Spinal cord (tissue), 10 donors: ENCODE measurements around the gene FGD6. TPM values are rescaled to one million over a fixed set of nuclear protein-coding genes. Genes with fewer than 3 reads are reported as not detected.
"Not testable (repeated sequence)": the region's sequence is repeated elsewhere in the genome, so short reads cannot be mapped to it uniquely, and the experiment has no call there.

Source experiments
- DNase-seq, 6 donors: peaks; one replicate each; pipeline versions ENCODE4 v3.0.0 to v3.0.0-alpha.2; 2013 to 2015; ENCODE audit warnings: low spot score in 6 of 6, low read depth in 4 of 6
- H3K27ac ChIP-seq: one replicate; pipeline ENCODE4 v1.5.1; 2013; ENCODE audit warnings: low read depth, low read length, control low read depth
- H3K27me3 ChIP-seq: one replicate; pipeline ENCODE4 v1.6.1; 2013; ENCODE audit warnings: low read length; ENCODE audit not compliant: control insufficient read depth, insufficient read depth
- H3K36me3 ChIP-seq: one replicate; pipeline ENCODE4 v1.6.1; 2013; ENCODE audit warnings: low read length; ENCODE audit not compliant: control insufficient read depth, insufficient read depth
- H3K4me1 ChIP-seq: one replicate; pipeline ENCODE4 v1.6.1; 2013; ENCODE audit warnings: low read length; ENCODE audit not compliant: control insufficient read depth, insufficient read depth
- H3K4me3 ChIP-seq: one replicate; pipeline ENCODE4 v1.5.1; 2013; ENCODE audit warnings: low read depth, low read length, control low read depth
- H3K9me3 ChIP-seq: one replicate; pipeline ENCODE4 v1.6.1; 2013; ENCODE audit warnings: low read length; ENCODE audit not compliant: control insufficient read depth, insufficient read depth
- WGBS: methylation state at CpG from one replicate; pipeline ENCODE4 v1.1.5; 2013; ENCODE audit warnings: missing lambda C conversion rate; ENCODE audit not compliant: insufficient coverage; 5-methylcytosine and 5-hydroxymethylcytosine counted together
- polyA plus RNA-seq, 2 donors: library from polyadenylated mRNA; unstranded; fragments of 120-200 nt; gene quantifications; one replicate each; pipeline ENCODE4 v1.2.1, GENCODE V29; 2013; ENCODE audit not compliant: insufficient read length in 2 of 2
- total RNA-seq, 2 donors: library from RNA; depleted of rRNA in 1 of 2; stranded (reverse); fragments of 120-200 nt in 1 of 2; fragments of >200 nt in 1 of 2; gene quantifications; one replicate each; pipeline versions ENCODE4 v1.2.3 to v1.2.4, GENCODE V29; 2013 to 2014
- donor health status: healthy.

Gene FGD6
- total and polyA plus RNA-seq, 4 donors: 6.1 to 42.9 (median 15.2) TPM

DNA sequence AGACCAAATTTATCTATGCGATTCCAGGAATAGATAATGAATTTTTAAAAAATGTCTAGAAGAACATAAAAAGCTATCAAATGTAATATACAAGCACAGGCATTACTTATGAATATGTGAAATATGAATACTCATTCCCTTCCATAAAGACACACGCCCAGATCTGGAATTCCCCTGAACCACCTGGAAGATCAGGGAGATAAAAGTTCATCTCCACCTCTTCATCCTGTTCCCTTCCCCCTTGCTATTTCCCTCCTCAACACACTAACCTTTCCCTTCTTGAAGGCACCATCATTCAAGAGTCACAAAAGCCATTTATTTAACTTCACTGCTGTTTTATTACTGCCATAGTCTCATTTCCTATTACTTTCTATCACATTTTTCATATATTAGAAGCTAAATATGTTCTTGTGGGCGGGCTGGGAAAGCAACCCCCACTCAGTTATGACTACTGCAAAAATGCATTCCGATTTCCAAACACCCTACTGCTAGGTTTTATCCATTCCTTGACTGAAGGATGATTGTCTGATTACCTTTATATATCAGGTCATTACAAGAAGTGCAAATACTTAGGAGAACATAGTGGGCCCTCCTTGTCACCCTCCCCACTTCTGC lies 16.1 kb downstream of the FGD6 start:
- H3K4me1 ChIP-seq: peaks cover 4% of the 10 kb centered on the region
- no peak overlapping the region for H3K27ac ChIP-seq

DNA sequence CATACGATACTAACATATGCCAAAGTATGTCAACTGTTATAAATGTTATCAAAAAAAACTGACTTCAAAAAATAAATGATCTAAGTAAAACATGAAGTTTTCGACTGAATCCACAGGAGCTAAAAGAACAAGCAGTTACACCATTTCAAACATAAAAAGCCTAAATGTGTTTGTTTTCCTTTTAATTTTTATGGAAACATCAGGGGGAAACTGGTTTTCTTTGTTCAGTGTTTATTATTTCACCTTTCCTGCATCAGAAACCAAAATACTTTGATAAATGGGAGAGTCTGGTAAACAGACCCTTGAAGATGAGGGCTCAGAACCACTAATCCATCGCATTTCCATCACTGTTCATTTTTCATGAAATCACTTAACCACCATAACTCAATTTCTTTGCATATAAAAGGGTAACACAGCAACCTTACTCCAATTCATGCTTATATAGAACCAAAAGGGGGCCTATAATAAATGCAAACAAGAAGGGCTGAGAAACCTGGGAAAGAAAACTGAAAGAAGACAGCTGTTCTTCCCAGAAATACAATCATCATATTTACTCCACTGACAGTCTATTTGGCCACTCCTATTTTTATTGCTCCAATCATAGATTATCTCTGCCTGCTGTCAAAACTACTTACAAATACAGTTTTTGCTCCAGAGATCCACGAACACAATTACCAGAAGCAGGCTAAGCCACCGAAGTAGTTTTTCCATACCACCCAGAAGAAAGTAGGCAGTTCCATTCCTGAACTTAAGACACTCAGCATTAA lies 17.0 kb downstream of the FGD6 start:
- WGBS: 58% methylated on average over 2 of the region's 5 CpGs
- Histone ChIP-seq H3K9me3 (no peaks in the 10 kb centered on the region), H3K4me3 (no peak overlapping the region), H3K27me3 (no peaks in the 10 kb centered on the region), H3K27ac (peak overlapping the region; percentile 43), H3K4me1 (peaks cover 4% of the 10 kb centered on the region), H3K36me3 (no peaks in the 10 kb centered on the region)
- DNase-seq: no peak

More for the DNA sequence above, 16.1 kb downstream of the FGD6 start:
- 88% methylated on average over 1 of the region's 4 CpGs for WGBS
- Histone ChIP-seq H3K36me3 (no peaks in the 10 kb centered on the region), H3K9me3 (no peaks in the 10 kb centered on the region), H3K27me3 (no peaks in the 10 kb centered on the region), H3K4me3 (no peak overlapping the region)
- peak in 1 of 6 donors; percentile 30 for DNase-seq

DNA sequence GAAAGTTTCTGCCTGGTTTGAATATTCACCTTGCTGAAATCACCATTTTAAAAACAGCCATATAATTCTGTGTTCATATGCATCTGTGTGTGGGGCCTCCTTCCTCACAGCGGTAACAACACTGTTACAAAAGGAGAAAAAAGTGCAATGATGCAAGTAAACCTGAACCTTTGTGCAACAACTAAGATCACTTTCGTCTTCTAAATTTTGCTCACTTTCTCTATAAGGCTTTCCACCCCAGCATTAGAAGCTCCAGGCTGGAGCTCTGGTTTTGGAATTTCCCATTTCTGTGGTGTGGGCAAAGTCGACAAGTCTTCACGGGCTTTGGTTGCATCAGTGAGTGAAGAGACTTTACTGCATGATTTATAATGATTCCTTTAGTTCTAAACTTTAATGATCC lies 18.4 kb downstream of the FGD6 start:
- no peaks in the 10 kb centered on the region for H3K27me3 ChIP-seq
- WGBS: no CpG with 5 or more reads among the region's 4 CpGs
- no peak overlapping the region for H3K27ac ChIP-seq
- no peaks in the 10 kb centered on the region for H3K36me3 ChIP-seq
- no peaks in the 10 kb centered on the region for H3K9me3 ChIP-seq
- no peak overlapping the region for H3K4me3 ChIP-seq
- no peaks in the 10 kb centered on the region for H3K4me1 ChIP-seq
- no peak for DNase-seq

DNA sequence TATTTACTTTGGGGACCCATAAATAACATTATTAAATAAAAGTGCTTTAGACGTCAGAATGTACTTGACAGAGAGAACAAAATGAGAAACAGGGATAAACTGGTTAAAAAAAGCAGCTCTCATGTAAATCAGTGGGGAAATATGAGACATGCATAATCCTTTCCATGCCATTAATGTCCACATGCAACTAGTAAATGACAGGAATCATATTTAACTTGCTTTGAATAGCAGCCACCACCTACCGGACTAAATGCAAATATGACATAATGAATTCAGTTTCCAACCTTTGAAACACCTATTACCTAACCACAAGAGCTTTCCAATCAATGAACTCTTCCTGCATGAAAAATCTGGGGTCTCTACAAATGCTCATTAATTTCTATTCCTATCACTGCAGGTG lies 19.6 kb downstream of the FGD6 start:
- Histone ChIP-seq H3K27me3 (no peaks in the 10 kb centered on the region), H3K9me3 (no peaks in the 10 kb centered on the region), H3K4me1 (no peaks in the 10 kb centered on the region), H3K36me3 (no peaks in the 10 kb centered on the region), H3K4me3 (no peak overlapping the region), H3K27ac (no peak overlapping the region)
- peak in 1 of 6 donors; percentile 41 for DNase-seq
- 91% methylated on average over 1 of the region's 2 CpGs for WGBS

DNA sequence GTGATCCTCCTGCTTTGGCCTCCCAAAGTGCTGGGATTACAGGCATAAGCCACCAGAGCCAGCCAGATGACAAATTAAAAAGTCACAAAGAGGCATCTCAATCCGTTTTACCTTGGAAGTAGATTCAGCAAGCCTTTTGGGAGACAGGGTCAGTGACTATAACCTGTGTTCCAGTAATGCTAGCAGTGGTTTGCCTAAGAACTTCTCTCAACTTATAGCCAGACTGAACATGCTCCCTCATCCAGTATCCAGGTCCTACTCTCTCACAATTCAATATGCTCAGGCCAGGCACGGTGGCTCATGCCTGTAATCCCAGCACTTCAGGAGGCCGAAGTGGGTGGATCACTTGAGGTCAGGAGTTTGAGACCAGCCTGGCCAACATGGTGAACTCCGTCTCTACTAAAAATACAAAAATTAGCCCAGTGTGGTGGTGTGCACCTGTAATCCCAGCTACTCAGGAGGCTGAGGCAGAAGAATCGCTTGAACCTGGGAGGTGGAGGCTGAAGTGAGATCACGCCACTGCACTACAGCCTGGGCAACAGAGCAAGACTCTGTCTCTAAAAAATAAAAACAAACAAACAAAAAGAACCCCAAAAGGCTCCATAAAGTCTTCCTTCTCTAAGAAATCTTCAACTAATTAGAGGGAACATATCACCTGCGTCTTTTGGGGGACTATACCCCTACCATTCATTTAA lies 20.2 kb downstream of the FGD6 start:
- H3K9me3 ChIP-seq, DNase-seq, H3K27ac ChIP-seq, H3K4me1 ChIP-seq, H3K27me3 ChIP-seq, H3K36me3 ChIP-seq, H3K4me3 ChIP-seq: not testable (repeated sequence)
- 100% methylated on average over 2 of the region's 7 CpGs for WGBS

DNA sequence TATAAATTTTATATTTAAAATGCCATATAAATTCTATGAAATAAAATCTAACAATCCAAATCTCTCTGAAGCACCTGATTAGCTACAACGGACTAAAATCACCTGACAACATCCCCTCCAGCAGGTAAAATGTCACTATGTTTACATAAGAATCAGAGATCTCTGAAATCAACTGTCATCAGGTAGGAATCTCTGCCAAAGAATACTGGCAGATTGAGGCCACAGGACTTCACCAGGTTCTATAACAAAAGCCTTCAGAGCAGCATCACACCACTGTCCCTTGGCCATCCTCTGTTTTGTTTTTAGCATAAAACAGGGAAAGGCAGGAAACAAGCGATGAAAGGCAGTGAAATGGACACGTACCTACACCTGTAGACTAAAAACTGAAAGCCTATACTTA lies 22.1 kb downstream of the FGD6 start:
- DNase-seq: no peak
- 83% methylated on average over 1 of the region's 3 CpGs for WGBS
- H3K27me3 ChIP-seq: no peaks in the 10 kb centered on the region

DNA sequence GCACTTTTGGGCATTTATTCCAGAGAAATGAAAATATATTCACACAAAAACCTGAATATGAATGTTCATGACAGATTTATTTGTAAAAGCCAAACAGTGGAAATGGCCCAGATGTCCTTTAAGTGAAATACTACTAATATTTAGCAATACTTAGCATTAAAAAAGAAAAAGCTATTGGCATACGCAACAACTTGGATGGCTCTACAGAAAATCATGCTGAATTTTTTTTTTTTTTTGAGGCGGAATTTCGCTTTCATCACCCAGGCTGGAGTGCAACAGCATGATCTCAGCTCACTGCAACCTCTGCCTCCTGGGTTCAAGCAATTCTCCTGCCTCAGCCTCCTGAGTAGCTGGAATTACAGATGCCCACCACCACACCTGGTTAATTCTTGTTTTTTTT lies 24.1 kb downstream of the FGD6 start:
- no peaks in the 10 kb centered on the region for H3K27me3 ChIP-seq
- no peak overlapping the region for H3K27ac ChIP-seq
- H3K36me3 ChIP-seq: no peaks in the 10 kb centered on the region
- no peak for DNase-seq
- WGBS: no CpG with 5 or more reads among the region's 3 CpGs
- no peaks in the 10 kb centered on the region for H3K9me3 ChIP-seq
- H3K4me1 ChIP-seq: no peaks in the 10 kb centered on the region
- H3K4me3 ChIP-seq: no peak overlapping the region

More for the DNA sequence above, 22.1 kb downstream of the FGD6 start:
- H3K4me1 ChIP-seq: no peaks in the 10 kb centered on the region
- no peak overlapping the region for H3K27ac ChIP-seq
- H3K9me3 ChIP-seq: no peaks in the 10 kb centered on the region
- no peak overlapping the region for H3K4me3 ChIP-seq
- no peaks in the 10 kb centered on the region for H3K36me3 ChIP-seq

DNA sequence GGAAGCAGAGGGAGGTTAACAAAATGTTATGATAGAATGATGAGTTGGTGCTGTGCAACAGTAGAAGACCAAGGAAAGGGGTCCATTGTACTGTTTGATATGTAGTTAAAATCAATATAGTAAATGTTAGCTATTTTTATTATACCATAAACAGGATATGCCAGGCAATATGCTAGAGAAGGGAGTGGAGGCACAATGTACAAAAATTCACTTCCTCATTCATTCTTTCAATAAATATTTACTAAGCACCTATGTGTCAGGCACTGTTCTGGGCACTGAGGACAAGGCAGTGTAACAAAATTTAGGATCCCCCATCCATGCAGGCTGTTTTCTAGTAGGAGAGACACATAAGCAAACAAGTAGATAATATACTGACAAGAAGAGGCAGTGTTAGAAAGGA lies 25.0 kb downstream of the FGD6 start:
- Histone ChIP-seq H3K9me3 (no peaks in the 10 kb centered on the region), H3K4me3 (no peak overlapping the region), H3K27ac (no peak overlapping the region), H3K4me1 (no peaks in the 10 kb centered on the region), H3K27me3 (no peaks in the 10 kb centered on the region), H3K36me3 (no peaks in the 10 kb centered on the region)
- no peak for DNase-seq

DNA sequence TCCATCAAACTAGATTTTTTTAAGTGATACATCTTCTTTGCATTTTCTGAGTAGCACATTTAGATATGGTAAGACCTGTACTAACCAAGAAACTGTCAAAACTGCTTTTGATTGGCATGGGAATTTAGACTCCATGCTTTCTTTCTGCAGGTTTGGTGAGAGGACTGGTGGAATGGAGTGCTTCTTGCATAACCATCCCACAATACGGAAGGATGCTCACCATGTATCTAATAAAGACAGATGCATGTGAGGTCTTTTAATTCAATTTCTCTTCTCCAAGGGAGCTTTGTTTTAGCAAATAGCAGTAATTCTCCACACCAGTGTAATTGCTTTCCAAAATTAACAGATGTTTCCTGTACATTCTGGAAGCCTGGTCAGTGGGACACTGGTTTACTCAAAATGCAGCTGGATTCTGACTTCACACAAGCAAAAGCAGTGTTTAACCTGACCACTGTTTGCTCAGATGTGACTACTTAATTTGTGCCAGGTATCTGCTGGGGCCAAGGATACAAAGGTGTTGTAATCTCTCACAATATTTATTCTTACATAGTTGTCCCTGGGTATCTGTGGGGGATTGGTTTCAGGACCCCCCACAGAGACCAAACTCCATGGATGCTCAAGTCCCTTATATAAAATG lies 26.1 kb downstream of the FGD6 start:
- Histone ChIP-seq H3K27ac (no peak overlapping the region), H3K4me3 (no peak overlapping the region), H3K9me3 (no peaks in the 10 kb centered on the region), H3K4me1 (no peaks in the 10 kb centered on the region), H3K27me3 (no peaks in the 10 kb centered on the region), H3K36me3 (no peaks in the 10 kb centered on the region)
- no CpG with 5 or more reads among the region's 1 CpG for WGBS
- peak in 2 of 6 donors; percentile 48 to 62 for DNase-seq
